Endodermal cell (in vitro differentiated cells): ENCODE data around the gene SERPING1. TPM values are rescaled to one million over a fixed set of nuclear protein-coding genes. Genes with fewer than 3 reads are reported as not detected.

Source experiments
- DNase-seq: peaks from one replicate; pipeline ENCODE4 v3.0.0-alpha.2; 2017
- H3K27ac ChIP-seq: 2 replicates; pipeline ENCODE4 v1.5.1; 2013; ENCODE audit warnings: mild to moderate bottlenecking, low read depth, low read length, moderate library complexity
- H3K27me3 ChIP-seq: 2 replicates; pipeline ENCODE4 v1.6.1; 2013; ENCODE audit warnings: mild to moderate bottlenecking, low read length, moderate library complexity; ENCODE audit not compliant: insufficient read depth, control insufficient read depth, poor library complexity, severe bottlenecking
- H3K36me3 ChIP-seq: 2 replicates; pipeline ENCODE4 v1.7.0; 2013; ENCODE audit warnings: mild to moderate bottlenecking, low read length, moderate library complexity; ENCODE audit not compliant: control insufficient read depth, insufficient read depth
- H3K4me1 ChIP-seq: one replicate; pipeline ENCODE4 v1.7.0; 2013; ENCODE audit warnings: low read length; ENCODE audit not compliant: control insufficient read depth, insufficient read depth
- H3K4me3 ChIP-seq: 2 replicates; pipeline ENCODE4 v1.5.1; 2013; ENCODE audit warnings: mild to moderate bottlenecking, low read length, moderate library complexity
- H3K9ac ChIP-seq: 2 replicates; pipeline ENCODE4 v1.6.1; 2013; ENCODE audit warnings: mild to moderate bottlenecking, low read length, moderate library complexity; ENCODE audit not compliant: poor library complexity, severe bottlenecking; ENCODE audit errors: extremely low read depth
- H3K9me3 ChIP-seq: 2 replicates; pipeline ENCODE4 v1.6.1; 2013; ENCODE audit warnings: mild to moderate bottlenecking, low read length, moderate library complexity; ENCODE audit not compliant: control insufficient read depth
- H3K27ac Mint-ChIP-seq: 2 replicates; pipeline ENCODE4 v1.8.0; 2020; ENCODE audit warnings: mixed read lengths
- H3K27me3 Mint-ChIP-seq: 2 replicates; pipeline ENCODE4 v1.8.0; 2021; ENCODE audit warnings: mild to moderate bottlenecking, mixed read lengths; ENCODE audit not compliant: insufficient read depth
- H3K36me3 Mint-ChIP-seq: 2 replicates; pipeline ENCODE4 v1.8.0; 2020; ENCODE audit warnings: low read depth, mixed read lengths
- H3K4me1 Mint-ChIP-seq: 2 replicates; pipeline ENCODE4 v1.8.0; 2020; ENCODE audit warnings: mixed read lengths
- H3K4me3 Mint-ChIP-seq: 2 replicates; pipeline ENCODE4 v1.8.0; 2020; ENCODE audit warnings: mild to moderate bottlenecking, moderate library complexity, mixed read lengths
- H3K9me3 Mint-ChIP-seq: 2 replicates; pipeline ENCODE4 v1.8.0; 2020; ENCODE audit warnings: mild to moderate bottlenecking, mixed read lengths
- WGBS, 2 experiments: methylation state at CpG; one replicate each; pipeline versions ENCODE4 v1.1.5 to v1.1.7; 2013; ENCODE audit warnings: missing lambda C conversion rate in 2 of 2, mixed read lengths in 1 of 2; ENCODE audit not compliant: insufficient coverage in 1 of 2, insufficient read length in 1 of 2; 5-methylcytosine and 5-hydroxymethylcytosine counted together
- total RNA-seq, 2 donors: library from RNA; stranded (reverse); fragmentation: NEBNext Ultra II Directional in 1 of 2; extraction: Animal tissue kit (Norgen Biotek cat#: 25700) in 1 of 2; gene quantifications; 2 replicates in 1 of 2; 3 replicates in 1 of 2; pipeline ENCODE4 v1.2.1, GENCODE V29; 2021
- TF ChIP-seq, protein P1 (sequence below): fragments of 200-600 bp; sonication (generic); conservative IDR thresholded peaks from 2 replicates; pipeline ENCODE4 v1.5.0; 2021; ENCODE audit warnings: antibody characterized with exemption, mild to moderate bottlenecking

SERPING1 gene
- total RNA-seq, 2 donors from 2014 or later = 67.8 to 73.5 TPM

DNA sequence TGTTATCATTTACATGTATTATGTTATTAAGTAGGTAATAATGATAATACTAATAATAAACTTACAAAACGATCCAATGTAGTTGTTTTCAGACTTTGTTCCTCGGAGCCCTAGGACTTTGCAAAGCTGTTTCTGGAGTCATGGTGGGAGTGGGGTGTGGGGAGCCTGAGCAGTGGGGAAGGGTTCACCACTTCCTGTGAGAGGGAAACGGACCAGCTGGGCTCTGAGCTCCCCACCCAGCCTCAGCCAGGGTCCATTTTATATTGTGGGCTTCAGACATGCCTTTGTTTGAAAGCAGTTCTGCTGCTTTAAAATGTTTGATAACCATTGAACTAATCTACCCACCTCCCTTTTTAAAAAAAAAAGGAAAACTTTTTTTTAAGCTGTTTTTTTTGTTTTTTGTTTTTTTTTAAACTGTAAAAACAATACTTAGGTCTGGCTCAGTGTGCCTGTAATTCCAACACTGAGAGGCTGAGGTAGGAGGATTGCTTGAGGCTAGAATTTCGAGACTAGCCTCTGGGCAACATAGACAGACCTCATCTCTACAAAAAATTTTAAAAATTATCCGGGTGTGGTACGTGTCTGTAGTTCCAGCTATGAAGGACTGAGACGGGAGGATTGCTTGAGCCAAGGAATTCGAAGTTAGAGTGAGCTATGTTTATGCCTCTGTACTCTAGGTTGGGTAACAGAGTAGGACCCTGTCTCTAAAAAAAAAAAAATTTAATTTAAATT, 7.0 kb downstream of the SERPING1 start:
- Mint-ChIP-seq H3K36me3 (peaks cover 40% of the 10 kb centered on the region), H3K4me1 (peaks cover 4% of the 10 kb centered on the region), H3K4me3 (no peak overlapping the region), H3K27me3 (no peaks in the 10 kb centered on the region), H3K27ac (no peak overlapping the region), H3K9me3 (no peaks in the 10 kb centered on the region)
- Histone ChIP-seq H3K27me3 (no peaks in the 10 kb centered on the region), H3K27ac (no peak overlapping the region), H3K9me3 (no peaks in the 10 kb centered on the region), H3K36me3 (peaks cover 3% of the 10 kb centered on the region), H3K9ac (no peak overlapping the region), H3K4me3 (no peak overlapping the region), H3K4me1 (peaks cover 2% of the 10 kb centered on the region)
- TF ChIP-seq, protein P1, sequence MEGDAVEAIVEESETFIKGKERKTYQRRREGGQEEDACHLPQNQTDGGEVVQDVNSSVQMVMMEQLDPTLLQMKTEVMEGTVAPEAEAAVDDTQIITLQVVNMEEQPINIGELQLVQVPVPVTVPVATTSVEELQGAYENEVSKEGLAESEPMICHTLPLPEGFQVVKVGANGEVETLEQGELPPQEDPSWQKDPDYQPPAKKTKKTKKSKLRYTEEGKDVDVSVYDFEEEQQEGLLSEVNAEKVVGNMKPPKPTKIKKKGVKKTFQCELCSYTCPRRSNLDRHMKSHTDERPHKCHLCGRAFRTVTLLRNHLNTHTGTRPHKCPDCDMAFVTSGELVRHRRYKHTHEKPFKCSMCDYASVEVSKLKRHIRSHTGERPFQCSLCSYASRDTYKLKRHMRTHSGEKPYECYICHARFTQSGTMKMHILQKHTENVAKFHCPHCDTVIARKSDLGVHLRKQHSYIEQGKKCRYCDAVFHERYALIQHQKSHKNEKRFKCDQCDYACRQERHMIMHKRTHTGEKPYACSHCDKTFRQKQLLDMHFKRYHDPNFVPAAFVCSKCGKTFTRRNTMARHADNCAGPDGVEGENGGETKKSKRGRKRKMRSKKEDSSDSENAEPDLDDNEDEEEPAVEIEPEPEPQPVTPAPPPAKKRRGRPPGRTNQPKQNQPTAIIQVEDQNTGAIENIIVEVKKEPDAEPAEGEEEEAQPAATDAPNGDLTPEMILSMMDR = no peak
- WGBS, 2 experiments = 80 to 92% methylated on average over 1 to 8 of the region's 8 CpGs
- no peak for DNase-seq

DNA sequence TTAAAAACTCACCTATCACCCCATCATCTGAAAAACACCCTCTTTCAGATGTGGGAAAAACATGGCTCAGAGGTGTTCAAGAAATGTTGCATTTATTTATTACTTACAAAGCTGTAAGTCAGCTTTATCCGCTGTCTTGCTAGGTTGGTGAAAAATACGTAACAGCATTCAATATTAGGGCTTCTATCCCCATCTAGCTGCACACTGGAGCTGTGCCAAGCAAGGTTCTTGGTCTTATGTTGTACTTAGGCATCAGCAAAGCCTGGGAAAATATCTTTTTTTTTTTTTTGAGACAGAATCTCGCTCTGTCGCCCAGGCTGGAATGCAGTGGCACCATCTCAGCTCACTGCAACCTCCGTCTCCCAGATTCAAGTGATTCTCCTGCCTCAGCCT, 7.5 kb downstream of the SERPING1 start:
- Histone ChIP-seq H3K4me1 (no peaks in the 10 kb centered on the region), H3K9me3 (no peaks in the 10 kb centered on the region), H3K27ac (no peak overlapping the region), H3K4me3 (no peak overlapping the region), H3K27me3 (no peaks in the 10 kb centered on the region), H3K9ac (no peak overlapping the region), H3K36me3 (peaks cover 3% of the 10 kb centered on the region)
- Mint-ChIP-seq H3K36me3 (peaks cover 41% of the 10 kb centered on the region), H3K9me3 (no peaks in the 10 kb centered on the region), H3K27ac (no peak overlapping the region), H3K4me1 (peaks cover 5% of the 10 kb centered on the region), H3K27me3 (no peaks in the 10 kb centered on the region), H3K4me3 (no peak overlapping the region)
- 92 to 94% methylated on average over 2 to 5 of the region's 5 CpGs for WGBS, 2 experiments
- TF ChIP-seq, protein P1 = no peak
- DNase-seq = no peak

DNA sequence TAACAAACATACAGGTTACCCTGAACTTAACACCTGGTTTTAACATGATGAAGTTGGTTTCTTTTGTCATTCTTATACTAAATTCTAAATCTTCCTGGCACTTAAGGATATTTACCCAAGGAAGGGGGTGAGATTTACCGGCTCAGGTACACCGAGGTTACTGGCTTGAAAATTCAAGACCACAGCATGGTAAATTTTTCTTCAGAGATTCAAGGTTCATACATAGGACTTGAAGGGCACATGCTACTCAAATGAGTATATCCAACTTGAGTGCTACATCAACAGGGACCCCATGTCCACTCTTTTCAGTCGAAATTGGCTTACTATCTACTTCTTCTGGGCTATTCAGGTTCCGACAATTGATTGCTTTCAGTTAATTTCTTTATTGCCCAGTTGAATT, 12.7 kb downstream of the SERPING1 start:
- Histone ChIP-seq H3K36me3 (peaks cover 6% of the 10 kb centered on the region), H3K27me3 (no peaks in the 10 kb centered on the region), H3K27ac (no peak overlapping the region), H3K4me1 (no peaks in the 10 kb centered on the region), H3K4me3 (no peak overlapping the region), H3K9me3 (no peaks in the 10 kb centered on the region), H3K9ac (no peak overlapping the region)
- TF ChIP-seq, protein P1 = no peak
- peaks cover 6% of the 10 kb centered on the region for H3K4me1 Mint-ChIP-seq
- DNase-seq = no peak
- peaks cover 53% of the 10 kb centered on the region for H3K36me3 Mint-ChIP-seq
- H3K27me3 Mint-ChIP-seq = no peaks in the 10 kb centered on the region
- no peak overlapping the region for H3K4me3 Mint-ChIP-seq
- no peaks in the 10 kb centered on the region for H3K9me3 Mint-ChIP-seq
- WGBS, 2 experiments = 88 to 92% methylated on average over 4 of the region's 4 CpGs
- no peak overlapping the region for H3K27ac Mint-ChIP-seq
